GM18502 (cell line): ENCODE measurements around the gene SLC25A19.

Source experiments
- ATAC-seq: cut with Tn5 transposase; IDR thresholded peaks from one replicate; pipeline ENCODE4 v1.9.1; 2021; ENCODE audit warnings: mild to moderate bottlenecking; ENCODE audit not compliant: unreplicated experiment, poor library complexity

Gene SLC25A19

GRCh38 chr17:75244133-75244866 lies 44.9 kb downstream of the SLC25A19 start:
- no peak for ATAC-seq

- ATAC-seq = no peak
Observed at GRCh38 chr17:75242461-75243042, 46.7 kb downstream of the SLC25A19 start.

- ATAC-seq = no peak
Observed at GRCh38 chr17:75241996-75242460, 47.2 kb downstream of the SLC25A19 start.

- no peak for ATAC-seq
Observed at GRCh38 chr17:75241502-75241901, 47.7 kb downstream of the SLC25A19 start.

GRCh38 chr17:75241143-75241430 lies 48.1 kb downstream of the SLC25A19 start:
- no peak for ATAC-seq

- no peak for ATAC-seq
Observed at GRCh38 chr17:75240394-75241142, 48.7 kb downstream of the SLC25A19 start.

- no peak for ATAC-seq
Observed at GRCh38 chr17:75239778-75240393, 49.3 kb downstream of the SLC25A19 start.

- ATAC-seq = no peak
Observed at GRCh38 chr17:75239214-75239613, 50.0 kb downstream of the SLC25A19 start.

GRCh38 chr17:75238684-75239191 lies 50.5 kb downstream of the SLC25A19 start:
- ATAC-seq = no peak

- no peak for ATAC-seq
Observed at GRCh38 chr17:75238020-75238580, 51.1 kb downstream of the SLC25A19 start.

- no peak for ATAC-seq
Observed at GRCh38 chr17:75237100-75238014, 51.9 kb downstream of the SLC25A19 start.

- no peak for ATAC-seq
Observed at GRCh38 chr17:75232786-75233185, 56.4 kb downstream of the SLC25A19 start.

- no peak for ATAC-seq
Observed at GRCh38 chr17:75231741-75232464, 57.3 kb downstream of the SLC25A19 start.

GRCh38 chr17:75231071-75231470 lies 58.2 kb downstream of the SLC25A19 start:
- no peak for ATAC-seq

- no peak for ATAC-seq
Observed at GRCh38 chr17:75228847-75229246, 60.4 kb downstream of the SLC25A19 start.

GRCh38 chr17:75228305-75228704 lies 60.9 kb downstream of the SLC25A19 start:
- ATAC-seq = no peak

GRCh38 chr17:75227729-75228128 lies 61.5 kb downstream of the SLC25A19 start:
- no peak for ATAC-seq

- ATAC-seq = no peak
Observed at GRCh38 chr17:75225016-75225415, 64.2 kb downstream of the SLC25A19 start.
